Vagina (tissue), 2 donors: ENCODE results near the gene IL18BP. TPM values are rescaled to one million over a fixed set of nuclear protein-coding genes. Genes with fewer than 3 reads are reported as not detected.

Experiments
- DNase-seq, 2 donors: peaks; one replicate each; pipeline ENCODE4 v3.0.0-alpha.2; 2017; ENCODE audit errors: extremely low spot score in 2 of 2
- H3K27ac ChIP-seq: fragments of 200-600 bp; sonication (generic); one replicate; pipeline ENCODE4 v1.5.1; 2019
- H3K27me3 ChIP-seq: fragments of 200-600 bp; sonication (generic); one replicate; pipeline ENCODE4 v1.5.1; 2019
- H3K36me3 ChIP-seq, 2 donors: fragments of 200-600 bp; sonication (generic); one replicate each; pipeline ENCODE4 v1.5.1; 2017 to 2019
- H3K4me1 ChIP-seq: fragments of 200-600 bp; sonication (generic); one replicate; pipeline ENCODE4 v1.5.1; 2019
- H3K4me3 ChIP-seq, 2 donors: fragments of 200-600 bp; sonication (generic); 1 replicate in 1 of 2; 2 replicates in 1 of 2; pipeline ENCODE4 v1.5.1; 2016 to 2019
- H3K9me3 ChIP-seq: fragments of 200-600 bp; sonication (generic); one replicate; pipeline ENCODE4 v1.5.1; 2019
- POLR2A ChIP-seq, 2 donors: fragments of 450-650 bp; IDR thresholded peaks; one replicate each; pipeline ENCODE4 v1.6.1; 2017; ENCODE audit warnings: antibody characterized with exemption in 2 of 2, mild to moderate bottlenecking in 2 of 2, moderate library complexity in 2 of 2
- POLR2AphosphoS5 ChIP-seq, 2 donors: sonication (generic); formaldehyde crosslinking; IDR thresholded peaks; one replicate each; pipeline ENCODE4 v1.9.0; 2017; ENCODE audit warnings: antibody characterized with exemption in 2 of 2, mild to moderate bottlenecking in 2 of 2, low read depth in 1 of 2; ENCODE audit not compliant: insufficient read depth in 1 of 2
- intact Hi-C: fragments of 100-400 bp; cut with DNase I; formaldehyde crosslinking; loops from one replicate; pipeline ENCODE4 v1.15.1; 2023
- total RNA-seq: library from RNA; depleted of rRNA; stranded (reverse); fragments of >200 nt; gene quantifications from one replicate; pipeline ENCODE4 v1.2.3, GENCODE V29; 2016
- TF ChIP-seq, protein P1 (sequence below), 3 experiments: fragments of 450-650 bp in 2 of 3; fragments of 200-600 bp in 1 of 3; sonication (generic) in 1 of 3; IDR thresholded peaks; one replicate each; pipeline ENCODE4 v1.5.1; 2017 to 2019; ENCODE audit warnings: antibody characterized with exemption in 3 of 3, mild to moderate bottlenecking in 2 of 3, moderate library complexity in 2 of 3

IL18BP gene
- total RNA-seq, 1 donor from 2014 or later: 2.7 TPM

- Histone ChIP-seq H3K36me3 (peaks cover 0 to 22% of the 10 kb centered on the region in 2 donors), H3K27me3 (no peaks in the 10 kb centered on the region), H3K4me3 (no peak overlapping the region), H3K4me1 (no peaks in the 10 kb centered on the region), H3K9me3 (no peaks in the 10 kb centered on the region), H3K27ac (no peak overlapping the region)
- intact Hi-C loops: no loop called here
- no peak for DNase-seq
- TF ChIP-seq, protein P1, sequence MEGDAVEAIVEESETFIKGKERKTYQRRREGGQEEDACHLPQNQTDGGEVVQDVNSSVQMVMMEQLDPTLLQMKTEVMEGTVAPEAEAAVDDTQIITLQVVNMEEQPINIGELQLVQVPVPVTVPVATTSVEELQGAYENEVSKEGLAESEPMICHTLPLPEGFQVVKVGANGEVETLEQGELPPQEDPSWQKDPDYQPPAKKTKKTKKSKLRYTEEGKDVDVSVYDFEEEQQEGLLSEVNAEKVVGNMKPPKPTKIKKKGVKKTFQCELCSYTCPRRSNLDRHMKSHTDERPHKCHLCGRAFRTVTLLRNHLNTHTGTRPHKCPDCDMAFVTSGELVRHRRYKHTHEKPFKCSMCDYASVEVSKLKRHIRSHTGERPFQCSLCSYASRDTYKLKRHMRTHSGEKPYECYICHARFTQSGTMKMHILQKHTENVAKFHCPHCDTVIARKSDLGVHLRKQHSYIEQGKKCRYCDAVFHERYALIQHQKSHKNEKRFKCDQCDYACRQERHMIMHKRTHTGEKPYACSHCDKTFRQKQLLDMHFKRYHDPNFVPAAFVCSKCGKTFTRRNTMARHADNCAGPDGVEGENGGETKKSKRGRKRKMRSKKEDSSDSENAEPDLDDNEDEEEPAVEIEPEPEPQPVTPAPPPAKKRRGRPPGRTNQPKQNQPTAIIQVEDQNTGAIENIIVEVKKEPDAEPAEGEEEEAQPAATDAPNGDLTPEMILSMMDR (IDR thresholded peaks at IDR 0.05): no peak
- TF ChIP-seq POLR2A (IDR thresholded peaks at IDR 0.05) (no peak), POLR2AphosphoS5 (IDR thresholded peaks at IDR 0.05; ENCODE audit: insufficient read depth in 1 of 2, low read depth in 1 of 2) (no peak)
Measured at GRCh38 chr11:71963468-71963867, 35.2 kb upstream of the IL18BP start.

DNA sequence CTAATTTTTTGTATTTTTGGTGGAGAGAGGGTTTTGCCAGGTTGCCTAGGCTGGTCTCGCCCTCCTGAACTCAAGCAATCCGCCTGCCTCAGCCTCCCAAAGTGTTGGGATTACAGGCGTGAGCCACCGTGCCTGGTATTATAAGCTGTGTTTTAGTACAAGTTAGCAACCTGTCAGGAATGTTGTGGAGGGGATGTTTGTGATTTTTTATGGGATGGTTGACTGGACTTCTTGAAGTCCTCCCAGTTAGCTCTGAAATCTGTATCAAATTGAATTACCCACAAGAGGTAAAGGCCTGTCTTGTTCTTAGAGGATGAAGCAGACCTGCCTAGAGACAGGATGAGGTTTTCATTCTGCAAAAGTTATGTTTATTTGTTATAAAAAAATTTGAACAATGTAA is 34.1 kb upstream of the IL18BP start:
- no peaks in the 10 kb centered on the region for H3K4me1 ChIP-seq
- intact Hi-C loops: no loop called here
- H3K27ac ChIP-seq: no peak overlapping the region
- TF ChIP-seq POLR2AphosphoS5 (IDR thresholded peaks at IDR 0.05; ENCODE audit: insufficient read depth in 1 of 2, low read depth in 1 of 2) (no peak), POLR2A (IDR thresholded peaks at IDR 0.05) (no peak)
- TF ChIP-seq, protein P1 (IDR thresholded peaks at IDR 0.05): no peak
- no peak overlapping the region for H3K4me3 ChIP-seq
- no peaks in the 10 kb centered on the region for H3K27me3 ChIP-seq
- H3K36me3 ChIP-seq: peaks cover 0 to 22% of the 10 kb centered on the region in 2 donors
- H3K9me3 ChIP-seq: no peaks in the 10 kb centered on the region
- no peak for DNase-seq

DNA sequence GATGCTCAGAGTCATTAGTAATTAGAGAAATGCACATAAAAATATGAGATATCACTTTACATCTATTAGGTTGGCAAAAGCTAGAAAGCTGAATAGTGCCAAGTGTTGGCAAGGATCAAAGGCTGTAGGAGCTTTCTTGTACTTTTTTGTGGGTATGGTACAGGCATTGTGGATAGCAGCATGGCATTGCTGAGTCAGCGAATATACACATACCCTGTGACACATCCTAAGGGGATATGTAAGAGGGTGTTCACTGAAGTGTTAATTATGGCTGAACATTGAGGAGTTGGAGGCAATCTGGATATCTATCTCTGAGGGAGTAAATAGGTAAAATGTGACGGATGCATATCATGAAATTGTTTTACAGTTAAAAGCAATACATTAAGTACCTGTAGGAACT is 27.0 kb upstream of the IL18BP start:
- DNase-seq: no peak
- Histone ChIP-seq H3K27ac (no peak overlapping the region), H3K4me1 (no peaks in the 10 kb centered on the region), H3K36me3 (no peaks in the 10 kb centered on the region), H3K27me3 (no peaks in the 10 kb centered on the region), H3K4me3 (no peak overlapping the region), H3K9me3 (no peaks in the 10 kb centered on the region)
- no peak for TF ChIP-seq POLR2AphosphoS5 (IDR thresholded peaks at IDR 0.05; ENCODE audit: insufficient read depth in 1 of 2, low read depth in 1 of 2)
- TF ChIP-seq, protein P1 (IDR thresholded peaks at IDR 0.05): no peak
- TF ChIP-seq POLR2A (IDR thresholded peaks at IDR 0.05): no peak
- intact Hi-C loops: no loop called here

- H3K9me3 ChIP-seq: no peaks in the 10 kb centered on the region
- intact Hi-C loops: no loop called here
- TF ChIP-seq POLR2AphosphoS5 (IDR thresholded peaks at IDR 0.05; ENCODE audit: insufficient read depth in 1 of 2, low read depth in 1 of 2): no peak
- no peak for TF ChIP-seq POLR2A (IDR thresholded peaks at IDR 0.05)
- no peaks in the 10 kb centered on the region for H3K4me1 ChIP-seq
- H3K4me3 ChIP-seq: no peak overlapping the region
- H3K27me3 ChIP-seq: no peaks in the 10 kb centered on the region
- no peaks in the 10 kb centered on the region for H3K36me3 ChIP-seq
- DNase-seq: no peak
- H3K27ac ChIP-seq: no peak overlapping the region
Measured at GRCh38 chr11:71976551-71976950, 22.2 kb upstream of the IL18BP start.

- H3K27ac ChIP-seq: no peak overlapping the region
- no peaks in the 10 kb centered on the region for H3K9me3 ChIP-seq
- H3K36me3 ChIP-seq: no peaks in the 10 kb centered on the region
- no peak for DNase-seq
- intact Hi-C loops: no loop called here
- H3K27me3 ChIP-seq: no peaks in the 10 kb centered on the region
- no peaks in the 10 kb centered on the region for H3K4me1 ChIP-seq
- H3K4me3 ChIP-seq: no peak overlapping the region
- no peak for TF ChIP-seq POLR2AphosphoS5 (IDR thresholded peaks at IDR 0.05; ENCODE audit: insufficient read depth in 1 of 2, low read depth in 1 of 2)
- no peak for TF ChIP-seq POLR2A (IDR thresholded peaks at IDR 0.05)
- TF ChIP-seq, protein P1 (IDR thresholded peaks at IDR 0.05): no peak
Measured at GRCh38 chr11:71977090-71977489, 21.6 kb upstream of the IL18BP start.
